Urothelium cell line (cell line): ENCODE data around the gene LRCH4.

Experiments
- DNase-seq: peaks from one replicate; pipeline ENCODE4 v3.0.0; 2011; ENCODE audit warnings: low spot score, mixed read lengths
- FAIRE-seq: peaks from 2 replicates; lab custom pipeline; 2011; peaks lifted over from hg19 to GRCh38; lab: Jason Lieb, UNC

Gene LRCH4, protein sequence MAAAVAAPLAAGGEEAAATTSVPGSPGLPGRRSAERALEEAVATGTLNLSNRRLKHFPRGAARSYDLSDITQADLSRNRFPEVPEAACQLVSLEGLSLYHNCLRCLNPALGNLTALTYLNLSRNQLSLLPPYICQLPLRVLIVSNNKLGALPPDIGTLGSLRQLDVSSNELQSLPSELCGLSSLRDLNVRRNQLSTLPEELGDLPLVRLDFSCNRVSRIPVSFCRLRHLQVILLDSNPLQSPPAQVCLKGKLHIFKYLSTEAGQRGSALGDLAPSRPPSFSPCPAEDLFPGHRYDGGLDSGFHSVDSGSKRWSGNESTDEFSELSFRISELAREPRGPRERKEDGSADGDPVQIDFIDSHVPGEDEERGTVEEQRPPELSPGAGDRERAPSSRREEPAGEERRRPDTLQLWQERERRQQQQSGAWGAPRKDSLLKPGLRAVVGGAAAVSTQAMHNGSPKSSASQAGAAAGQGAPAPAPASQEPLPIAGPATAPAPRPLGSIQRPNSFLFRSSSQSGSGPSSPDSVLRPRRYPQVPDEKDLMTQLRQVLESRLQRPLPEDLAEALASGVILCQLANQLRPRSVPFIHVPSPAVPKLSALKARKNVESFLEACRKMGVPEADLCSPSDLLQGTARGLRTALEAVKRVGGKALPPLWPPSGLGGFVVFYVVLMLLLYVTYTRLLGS

DNA sequence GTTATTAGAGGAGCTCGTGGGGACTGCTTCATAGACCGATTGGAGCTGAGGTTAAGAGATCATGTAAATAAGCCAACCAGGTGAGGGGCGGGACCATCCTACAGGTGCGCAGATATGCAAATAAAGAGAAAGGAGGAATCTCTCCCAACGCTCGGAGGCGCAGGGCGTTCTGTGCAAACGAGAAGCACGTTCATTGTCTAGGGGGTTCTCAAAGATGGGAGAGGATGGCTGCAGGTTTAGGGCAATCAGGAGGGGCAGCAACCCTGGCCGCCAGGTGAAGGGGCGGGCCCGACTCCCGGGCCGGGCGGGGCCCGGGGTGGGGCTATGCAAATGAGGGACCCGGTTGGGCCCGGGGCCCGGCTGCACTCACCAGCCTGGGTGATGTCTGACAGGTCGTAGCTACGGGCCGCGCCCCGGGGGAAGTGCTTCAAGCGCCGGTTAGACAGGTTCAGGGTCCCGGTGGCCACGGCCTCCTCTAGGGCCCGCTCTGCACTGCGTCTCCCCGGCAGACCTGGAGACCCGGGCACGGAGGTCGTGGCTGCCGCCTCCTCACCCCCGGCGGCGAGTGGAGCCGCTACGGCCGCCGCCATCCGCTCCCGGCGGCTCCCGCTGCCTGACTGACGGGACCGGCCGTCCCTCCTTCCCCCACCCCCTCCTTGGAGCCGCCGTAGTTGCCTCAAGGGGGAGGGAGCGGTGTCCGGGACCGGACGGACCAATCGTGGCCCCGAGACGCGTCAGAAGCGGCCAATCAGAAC lies at the start of gene LRCH4:
Gene LRCH4 (minus strand): TSS at position 619 of the 755 bp plus-strand sequence. CDS start 29 bp downstream, at position 590.
- FAIRE-seq (no peak), DNase-seq (peak; percentile 88)

DNA sequence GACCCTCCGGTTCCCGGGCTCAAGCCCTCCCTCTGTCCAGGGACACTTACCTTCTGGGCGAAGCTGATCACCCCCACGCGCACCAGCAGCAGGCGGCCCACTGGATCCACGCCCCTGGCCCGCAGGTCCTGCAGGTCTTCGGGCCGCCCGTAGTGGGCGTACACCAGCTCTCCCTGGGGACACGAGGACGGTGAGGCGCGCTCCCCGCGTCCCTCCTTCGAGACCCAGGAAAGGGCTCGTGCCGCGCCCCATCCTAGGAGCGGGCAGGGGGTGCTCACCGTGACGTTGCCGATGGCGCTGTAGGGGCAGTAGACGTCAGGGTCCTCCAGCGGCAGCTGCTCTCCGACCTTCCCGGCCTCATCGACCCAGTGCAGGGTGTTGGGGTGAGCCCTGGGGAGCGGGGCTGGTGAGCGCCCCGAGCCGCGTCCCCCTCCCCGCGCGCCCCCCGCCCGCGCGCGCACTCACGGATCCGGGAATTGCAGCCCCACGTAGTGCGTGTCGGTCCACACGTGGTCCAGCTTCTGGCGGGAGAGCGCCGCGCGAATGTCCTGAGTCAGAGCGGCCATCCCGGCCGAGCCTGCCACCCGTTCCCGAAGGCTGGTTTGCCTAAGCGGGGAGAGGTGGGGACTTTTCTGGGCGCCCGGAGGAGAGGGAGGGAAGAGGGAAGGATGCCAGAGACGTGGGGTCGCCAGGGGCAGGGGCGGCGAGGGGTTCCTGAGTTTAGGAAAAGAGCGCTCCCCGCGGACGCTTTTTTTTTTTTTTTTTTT lies 47.2 kb upstream of the LRCH4 start:
- DNase-seq (no peak), FAIRE-seq (no peak)

DNA sequence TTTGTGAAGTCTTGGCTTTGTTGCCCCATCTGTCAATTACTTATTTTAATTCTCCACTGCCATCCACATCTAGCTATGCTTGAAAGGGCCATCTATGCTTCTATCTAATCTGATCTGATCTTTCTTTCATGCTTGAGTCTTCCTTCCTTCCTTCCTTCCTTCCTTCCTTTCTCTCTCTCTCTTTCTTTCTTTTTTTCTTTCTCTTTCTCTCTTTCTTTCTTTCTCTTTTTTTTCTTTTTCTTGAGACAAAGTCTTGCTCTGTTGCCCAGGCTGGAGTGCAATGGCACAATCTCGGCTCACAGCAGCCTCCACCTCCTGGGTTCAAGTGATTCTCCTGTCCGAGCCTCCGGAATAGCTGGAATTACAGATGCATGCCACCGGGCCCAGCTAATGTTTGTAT lies 44.1 kb upstream of the LRCH4 start:
- FAIRE-seq, result no peak
- no peak for DNase-seq

DNA sequence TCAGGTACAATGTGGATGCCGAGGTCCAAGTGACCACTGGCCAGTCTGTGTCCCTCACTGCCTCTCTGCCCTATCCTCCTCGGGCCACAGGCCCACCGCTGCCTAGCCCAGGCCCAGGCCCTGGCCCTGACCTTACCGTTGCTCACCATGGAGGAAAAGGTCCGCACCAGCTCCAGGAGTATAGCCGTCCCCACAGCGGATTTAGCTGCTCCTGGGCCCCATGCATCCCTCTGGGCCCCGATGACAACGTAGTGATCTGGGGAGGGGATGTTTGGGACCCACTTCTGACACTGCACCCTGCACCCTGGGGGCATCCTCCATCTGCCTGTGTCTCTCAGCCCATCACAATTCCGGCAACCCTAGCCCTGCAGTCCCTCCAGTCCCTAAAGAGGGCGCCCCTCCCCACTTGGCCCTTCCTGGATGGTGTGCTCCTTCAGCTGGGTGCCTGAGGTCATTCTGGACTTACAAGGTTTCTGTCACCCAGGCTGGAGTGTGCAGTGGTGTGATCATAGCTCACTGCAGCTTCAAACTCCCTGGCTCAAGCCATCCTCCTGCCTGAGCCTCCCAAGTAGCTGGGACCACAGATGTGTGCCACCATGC lies 43.3 kb upstream of the LRCH4 start:
- DNase-seq (peak; percentile 59), FAIRE-seq (no peak)

DNA sequence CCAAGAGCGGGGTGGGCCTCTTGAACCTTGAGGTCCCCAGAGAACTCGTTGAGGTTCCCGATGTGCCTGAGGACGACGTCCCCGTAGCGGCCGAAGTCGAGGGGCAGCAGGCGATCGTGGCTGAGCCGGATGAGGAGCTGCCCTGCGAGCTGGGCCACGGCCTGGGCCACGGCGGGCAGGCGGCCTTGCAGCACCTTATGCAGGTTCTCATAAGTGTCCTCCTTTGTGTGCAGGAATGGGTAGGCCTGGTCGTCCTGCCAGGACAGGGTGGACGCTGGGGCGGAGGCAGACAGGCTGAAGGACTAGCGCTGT lies 41.3 kb upstream of the LRCH4 start:
- no peak for FAIRE-seq
- DNase-seq, result no peak

DNA sequence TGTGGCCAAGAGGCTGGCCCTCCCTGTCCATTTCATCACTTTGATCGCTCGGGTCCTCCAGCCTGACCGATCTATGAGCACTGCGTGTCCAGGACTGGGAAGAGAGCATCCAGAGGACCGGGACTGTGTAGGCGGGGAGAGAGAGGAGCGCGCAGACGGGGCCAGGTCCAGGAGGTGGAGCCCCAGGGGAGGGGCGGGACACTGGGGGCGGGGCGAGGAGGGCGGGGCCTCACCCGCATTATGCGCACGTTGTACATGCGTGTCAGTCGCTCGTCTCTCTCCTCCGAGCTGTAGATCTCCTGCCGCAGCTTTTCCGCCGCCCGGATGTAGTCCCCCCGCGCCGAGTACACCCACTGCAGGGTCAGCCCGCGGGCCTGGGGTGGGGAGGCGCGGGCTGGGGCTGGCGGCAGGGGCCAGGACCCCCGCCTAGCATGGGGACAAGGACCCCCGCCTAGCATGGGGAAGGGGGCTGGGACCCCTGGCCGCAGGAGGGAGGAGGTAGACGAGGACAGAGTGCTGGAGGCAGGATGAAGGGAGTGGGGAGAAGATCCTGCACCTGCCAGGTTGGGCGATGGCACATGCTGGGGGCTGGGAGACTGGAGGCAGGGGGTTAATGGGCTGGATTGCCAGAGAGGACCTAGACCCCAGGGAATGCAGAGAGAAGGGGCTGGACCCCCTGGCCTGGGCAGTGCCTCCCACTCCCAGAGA lies 40.8 kb upstream of the LRCH4 start:
- FAIRE-seq, result peak; percentile 73
- peak; percentile 98 for DNase-seq

DNA sequence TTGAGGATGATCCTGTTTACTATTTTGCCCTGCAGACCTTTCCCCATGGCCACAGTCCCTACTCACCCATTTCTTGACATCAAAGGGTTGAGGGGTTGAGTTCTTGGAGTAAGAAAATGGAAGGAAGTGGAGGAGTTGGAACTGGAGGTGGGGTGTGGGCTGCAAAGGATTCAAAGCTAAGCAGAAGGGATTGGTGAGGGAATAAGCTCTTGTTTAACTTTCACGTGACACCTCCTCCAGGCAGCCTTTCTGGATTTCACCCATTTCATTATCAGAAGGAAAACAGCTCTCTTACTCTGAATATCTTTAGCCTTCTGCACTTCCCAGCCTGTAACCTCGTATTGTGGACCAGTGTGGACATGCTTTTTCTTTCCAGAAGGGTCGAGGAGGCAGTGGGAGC lies 40.1 kb upstream of the LRCH4 start:
- FAIRE-seq (no peak), DNase-seq (no peak)

DNA sequence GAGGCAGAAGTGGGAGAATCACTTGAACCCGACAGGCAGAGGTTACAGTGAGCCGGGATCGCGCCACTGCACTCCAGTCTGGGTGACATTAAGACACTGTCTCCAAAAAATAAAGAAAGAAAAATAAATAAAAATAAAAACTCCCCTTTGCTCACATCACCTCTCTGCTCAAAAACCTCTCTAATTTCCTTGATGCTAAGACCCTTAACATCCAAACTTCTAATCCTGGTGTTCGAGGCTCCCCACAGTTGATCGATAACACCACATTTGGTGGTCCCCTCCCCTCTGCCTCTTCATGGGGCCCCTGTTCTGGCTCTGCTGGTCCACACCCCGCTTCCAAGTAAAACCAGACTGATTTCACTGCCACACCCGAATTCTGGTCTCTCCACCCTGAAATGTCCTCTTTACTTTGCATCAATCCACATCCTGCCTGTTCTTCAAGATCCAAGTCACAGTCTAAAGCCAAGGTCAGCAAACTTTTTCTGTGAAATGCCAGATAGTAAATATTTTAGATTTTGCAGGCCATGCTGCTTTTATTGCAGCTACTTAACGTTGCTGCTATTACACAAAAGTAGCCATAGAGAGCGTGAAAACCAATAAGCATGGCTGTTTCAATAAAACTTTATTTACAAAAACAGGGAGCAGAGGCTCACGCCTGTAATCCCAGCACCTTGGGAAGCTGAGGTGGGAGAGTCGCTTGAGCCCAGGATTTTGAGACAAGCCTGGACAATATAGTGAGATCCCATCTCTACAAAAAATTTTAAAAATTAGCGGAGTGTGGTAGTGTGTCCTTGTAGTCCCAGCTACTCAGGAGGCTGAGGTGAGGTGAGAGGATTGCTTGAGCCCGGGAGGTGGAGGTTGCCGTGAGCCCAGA lies 38.3 kb upstream of the LRCH4 start:
- FAIRE-seq, result no peak
- no peak for DNase-seq

DNA sequence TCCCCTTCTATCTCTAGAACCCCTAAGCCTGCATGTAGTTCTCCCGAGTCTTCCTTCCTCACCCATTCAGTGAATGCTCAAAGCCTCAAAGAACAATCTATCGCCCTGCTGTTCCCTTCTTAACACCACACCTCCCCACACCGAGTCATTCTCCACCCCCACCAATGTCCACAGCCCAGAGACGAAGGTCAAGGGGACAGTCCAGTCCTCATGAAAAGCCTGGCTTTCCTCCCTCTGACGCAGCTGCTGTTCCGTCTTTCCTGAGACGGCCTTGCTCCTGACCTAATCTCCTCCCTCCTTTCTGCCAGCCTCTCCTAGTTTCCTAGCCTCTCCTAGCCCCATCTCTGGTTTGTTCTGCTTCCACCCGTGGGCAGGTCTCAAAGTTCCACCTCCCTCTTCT lies 35.6 kb upstream of the LRCH4 start:
- DNase-seq (no peak), FAIRE-seq (no peak)

DNA sequence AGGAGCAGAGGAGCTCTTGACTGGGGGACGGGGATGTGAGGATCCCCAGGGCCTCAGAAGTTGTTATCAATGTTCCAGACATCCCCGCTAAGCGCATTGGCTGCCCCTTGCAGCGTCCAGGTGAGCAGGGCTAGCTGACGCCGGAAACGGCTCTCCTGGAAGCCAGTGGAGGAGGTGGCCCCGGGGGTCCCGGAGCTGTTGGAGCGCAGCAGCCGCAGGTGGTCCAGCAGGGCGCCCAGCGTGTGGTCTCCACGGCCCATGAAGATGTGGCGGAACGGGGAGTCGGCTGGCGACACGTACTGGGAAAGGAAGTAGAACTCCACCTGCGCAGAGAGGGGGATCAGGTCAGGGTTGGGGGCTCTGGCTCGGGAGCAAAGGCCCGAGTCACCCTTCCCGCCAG lies 34.9 kb upstream of the LRCH4 start:
- FAIRE-seq (no peak), DNase-seq (no peak)

DNA sequence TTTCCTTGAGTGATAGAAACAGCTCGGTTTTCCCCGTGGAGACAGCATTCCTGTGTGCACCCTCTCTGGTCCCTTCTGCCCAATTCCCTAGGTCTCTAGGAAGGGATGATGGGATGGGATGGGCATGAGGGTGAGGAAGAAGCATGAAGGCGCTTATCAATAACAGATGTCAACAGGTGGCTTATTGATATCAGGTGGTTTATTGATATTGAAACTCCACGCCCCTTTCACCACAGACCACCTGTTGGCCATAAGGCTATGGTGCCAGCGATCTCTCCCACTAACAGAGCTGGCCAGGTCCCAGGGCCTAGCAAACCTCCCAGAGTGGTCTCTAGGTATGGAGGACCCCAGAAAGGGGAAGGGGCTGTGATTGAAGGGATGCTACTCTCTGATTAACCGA lies 34.3 kb upstream of the LRCH4 start:
- no peak for DNase-seq
- no peak for FAIRE-seq

DNA sequence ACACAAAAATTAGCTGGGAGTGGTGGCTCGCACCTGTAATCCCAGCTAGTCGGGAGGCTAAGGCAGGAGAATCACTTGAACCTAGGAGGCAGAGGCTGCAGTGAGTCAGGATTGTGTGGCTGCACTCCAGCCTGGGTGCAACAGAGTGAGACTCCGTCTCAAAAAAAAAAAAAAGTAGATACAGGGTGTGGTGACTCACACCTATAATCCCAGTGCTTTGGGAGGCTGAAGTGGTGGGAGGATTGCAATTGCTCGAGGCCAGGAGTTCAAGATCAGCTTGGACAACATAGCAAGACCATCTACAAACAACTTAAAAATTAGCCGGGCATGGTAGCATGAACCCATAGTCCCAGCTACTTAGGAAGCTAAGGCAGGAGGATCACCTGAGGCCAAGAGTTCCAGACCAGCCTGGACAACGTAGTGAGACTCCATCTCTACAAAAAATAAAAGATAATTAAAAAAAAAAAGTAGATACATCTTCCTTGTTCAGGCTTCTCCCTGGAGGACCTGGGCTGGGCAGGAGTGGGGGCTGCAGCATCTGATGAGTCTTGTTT lies 28.5 kb upstream of the LRCH4 start:
- FAIRE-seq (no peak), DNase-seq (no peak)

DNA sequence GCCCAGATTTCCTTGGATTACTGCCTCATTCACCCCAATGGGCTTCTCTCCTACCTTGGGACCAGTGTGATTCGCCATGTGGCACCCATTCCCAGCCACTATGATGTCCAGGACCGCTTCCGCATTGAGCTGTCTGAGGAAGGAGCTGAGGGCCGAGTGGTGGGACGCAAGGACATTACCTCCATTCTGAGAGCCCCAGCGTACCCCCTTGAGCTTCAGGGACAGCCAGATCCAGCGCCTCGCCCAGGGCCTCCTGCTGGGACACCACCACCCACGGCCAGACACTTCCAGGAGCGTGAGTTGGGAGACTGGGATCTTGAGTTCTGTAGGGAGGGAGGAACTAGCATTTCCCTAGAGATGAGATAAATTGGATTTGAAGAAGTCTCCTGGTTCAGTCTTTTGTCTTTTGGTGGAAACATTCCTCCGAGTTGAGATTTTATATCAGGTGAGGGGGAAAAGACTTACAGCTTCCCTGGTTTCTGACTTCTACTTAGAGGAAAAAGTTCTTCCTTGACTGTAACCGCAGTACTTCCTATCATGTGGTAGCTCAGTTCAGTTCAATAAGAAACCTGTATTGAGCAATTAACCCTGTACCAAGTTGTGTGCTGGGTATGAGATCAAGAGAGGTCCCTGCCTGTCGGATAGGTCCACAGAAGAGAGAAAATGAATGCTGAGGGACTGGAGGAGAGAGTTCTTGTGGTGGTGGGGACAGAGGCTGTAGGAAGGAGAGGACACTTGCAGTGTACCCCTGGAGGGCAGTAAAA lies 27.7 kb upstream of the LRCH4 start:
- DNase-seq, result no peak

DNA sequence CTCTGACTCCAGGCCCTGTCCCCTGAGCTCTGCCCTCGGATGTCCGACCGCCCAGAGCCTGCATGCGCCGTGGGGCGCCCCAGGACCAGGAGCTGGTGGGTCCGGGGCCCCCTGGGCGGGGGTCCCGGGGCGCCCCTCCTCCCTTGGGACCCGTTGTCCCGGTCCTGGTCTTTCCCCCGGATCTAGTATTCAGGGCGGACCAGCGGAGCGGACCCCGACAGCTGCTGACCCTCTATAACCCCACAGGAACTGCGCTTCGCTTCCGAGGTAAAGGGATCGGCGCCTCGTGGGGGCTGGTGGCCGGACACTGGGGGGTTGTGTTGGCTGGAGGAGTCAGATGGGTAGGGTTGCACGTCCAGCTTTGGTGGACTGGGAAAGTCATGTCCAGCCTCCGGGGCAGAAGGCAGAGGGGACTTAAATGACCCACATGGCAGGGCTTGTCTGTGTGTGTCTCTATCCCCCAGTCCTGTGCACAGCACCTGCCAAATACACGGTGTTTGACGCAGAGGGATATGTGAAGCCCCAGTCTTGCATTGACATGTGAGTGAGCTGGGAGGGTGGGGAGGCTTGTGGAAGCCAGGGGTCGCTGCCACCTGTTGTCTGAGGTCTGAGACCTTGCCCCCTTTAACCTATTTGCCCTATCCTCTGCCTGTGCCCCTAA lies 26.9 kb upstream of the LRCH4 start:
- peak; percentile 5 for FAIRE-seq
- peak; percentile 34 for DNase-seq

More for the DNA sequence above, 27.7 kb upstream of the LRCH4 start:
- no peak for FAIRE-seq

DNA sequence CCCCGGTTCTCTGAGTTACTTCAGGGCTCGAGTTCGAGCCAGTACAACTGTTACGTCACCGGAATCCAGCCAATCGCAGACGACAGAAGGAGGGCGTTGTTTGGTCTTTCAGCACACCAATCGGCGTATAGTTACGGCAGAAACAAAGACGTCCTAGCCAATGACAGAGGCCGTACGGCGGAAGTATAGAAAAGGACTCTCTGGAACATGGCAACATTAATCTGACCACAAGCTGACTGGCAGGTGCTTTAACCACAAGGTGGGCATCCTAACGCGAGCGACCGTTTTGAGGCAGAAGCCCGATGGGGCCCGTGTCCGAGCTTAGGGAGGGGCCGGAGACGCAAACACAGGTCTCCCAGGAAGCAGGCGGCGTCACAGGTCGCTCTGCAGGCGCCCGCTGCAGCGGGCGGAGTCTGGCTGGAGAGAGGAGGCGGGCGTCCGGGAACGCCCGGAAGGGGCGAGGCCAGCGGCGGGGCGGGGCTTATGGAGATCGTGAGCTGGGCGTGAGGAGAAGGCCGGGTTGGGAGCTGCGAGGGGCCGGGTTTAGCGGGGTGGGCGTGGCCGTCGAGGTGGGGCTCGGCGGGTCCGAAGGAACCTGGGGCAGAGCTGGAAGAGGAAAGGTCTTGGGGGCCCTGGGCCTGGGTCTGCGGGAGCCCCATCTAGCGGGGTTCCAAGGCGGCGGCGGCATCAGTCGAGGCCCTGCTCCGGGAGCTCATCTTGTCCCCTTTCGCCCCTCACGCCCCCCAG lies 26.2 kb upstream of the LRCH4 start, which contains the start of gene MOSPD3:
Gene MOSPD3 (plus strand): TSS at position 558 of the 747 bp plus-strand sequence. CDS start 252 bp downstream, outside the sequence.
- DNase-seq (peak; percentile 100), FAIRE-seq (peak; percentile 99)

DNA sequence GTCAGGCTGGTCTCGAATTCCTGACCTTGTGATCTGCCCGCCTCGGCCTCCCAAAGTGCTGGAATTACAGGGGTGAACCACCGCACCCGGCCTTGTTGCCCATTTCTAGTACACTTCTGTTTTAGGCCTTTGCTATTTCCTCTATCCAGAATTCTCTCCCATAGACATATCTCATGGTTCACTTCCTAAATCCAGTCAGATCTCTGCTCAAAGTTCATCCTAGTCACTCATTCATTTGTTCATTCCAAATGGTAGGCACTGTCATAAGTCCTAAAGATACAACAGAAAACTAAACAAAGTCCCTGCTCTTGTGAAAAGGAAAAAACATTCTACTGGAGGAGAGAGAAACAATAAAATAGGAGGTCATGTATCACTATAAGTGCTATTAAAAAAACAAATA lies 24.0 kb upstream of the LRCH4 start:
- FAIRE-seq (no peak), DNase-seq (no peak)

DNA sequence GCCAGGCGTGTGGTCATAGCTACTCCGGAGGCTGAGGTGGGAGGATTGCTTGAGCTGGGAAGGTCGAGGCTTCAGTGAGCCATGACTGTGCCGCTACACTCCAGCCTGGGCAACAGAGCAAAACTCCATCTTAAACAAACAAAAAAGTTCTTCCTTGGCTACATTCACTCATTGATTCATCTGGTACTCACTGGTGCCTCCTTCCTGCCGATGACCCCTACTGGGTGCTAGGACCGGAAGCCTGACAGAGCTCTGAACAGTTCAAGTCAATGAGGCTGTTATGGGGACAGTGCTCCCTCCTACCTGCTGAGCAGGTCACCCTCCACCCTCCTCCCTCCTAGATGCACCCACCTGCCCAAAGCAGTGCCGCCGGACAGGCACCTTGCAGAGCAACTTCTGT lies 21.2 kb upstream of the LRCH4 start:
- no peak for FAIRE-seq
- no peak for DNase-seq
